Measurements from ENCODE around the gene SNAP47.
"Not testable (repeated sequence)": the region's sequence is repeated elsewhere in the genome, so short reads cannot be mapped to it uniquely, and the experiment has no call there.

Gene SNAP47

GRCh38 chr1:227734856-227735538, at the start of gene SNAP47, which contains the start of gene JMJD4:
TSS of gene SNAP47 (plus strand) at chr1:227735435. CDS start at chr1:227747737, 12,302 bp downstream.
TSS of gene JMJD4 (minus strand) at chr1:227735302. CDS start at chr1:227735273, 29 bp downstream.
- DNase-seq = no peak

- DNase-seq = no peak
Measured at GRCh38 chr1:227685807-227686206, 49.4 kb upstream of the SNAP47 start.

- DNase-seq = no peak
Measured at GRCh38 chr1:227697321-227697864, 37.8 kb upstream of the SNAP47 start.

- not testable (repeated sequence) for DNase-seq
Measured at GRCh38 chr1:227701631-227702030, 33.6 kb upstream of the SNAP47 start.

GRCh38 chr1:227707846-227708245, 27.4 kb upstream of the SNAP47 start:
- DNase-seq = no peak

GRCh38 chr1:227709451-227709850, 25.8 kb upstream of the SNAP47 start:
- DNase-seq = no peak

GRCh38 chr1:227710474-227710873, 24.8 kb upstream of the SNAP47 start:
- DNase-seq = not testable (repeated sequence)

GRCh38 chr1:227712648-227713047, 22.6 kb upstream of the SNAP47 start:
- DNase-seq = no peak

- DNase-seq = no peak
Measured at GRCh38 chr1:227718932-227719331, 16.3 kb upstream of the SNAP47 start.

GRCh38 chr1:227723474-227723873, 11.8 kb upstream of the SNAP47 start:
- DNase-seq = no peak

- no peak for DNase-seq
Measured at GRCh38 chr1:227725046-227725445, 10.2 kb upstream of the SNAP47 start.

GRCh38 chr1:227726318-227726717, 8.9 kb upstream of the SNAP47 start:
- no peak for DNase-seq

- no peak for DNase-seq
Measured at GRCh38 chr1:227726924-227727599, 8.2 kb upstream of the SNAP47 start.

GRCh38 chr1:227728059-227728891, 7.0 kb upstream of the SNAP47 start:
- no peak for DNase-seq

- no peak for DNase-seq
Measured at GRCh38 chr1:227728892-227729143, 6.4 kb upstream of the SNAP47 start.

- DNase-seq = no peak
Measured at GRCh38 chr1:227729144-227729880, 5.9 kb upstream of the SNAP47 start.

- DNase-seq = no peak
Measured at GRCh38 chr1:227729881-227730629, 5.2 kb upstream of the SNAP47 start.

- DNase-seq = no peak
Measured at GRCh38 chr1:227730630-227731151, 4.5 kb upstream of the SNAP47 start.

GRCh38 chr1:227731241-227731677, 4.0 kb upstream of the SNAP47 start:
- no peak for DNase-seq

- DNase-seq = no peak
Measured at GRCh38 chr1:227731696-227732585, 3.3 kb upstream of the SNAP47 start.
